GM18499 (cell line): ENCODE measurements around the gene SRSF3.
"Not testable (repeated sequence)": the region's sequence is repeated elsewhere in the genome, so short reads cannot be mapped to it uniquely, and the experiment has no call there.

ENCODE experiments used
- ATAC-seq: cut with Tn5 transposase; IDR thresholded peaks from one replicate; pipeline ENCODE4 v1.9.1; 2021; ENCODE audit warnings: moderate number of reproducible peaks; ENCODE audit not compliant: insufficient read depth, unreplicated experiment

SRSF3 gene

DNA sequence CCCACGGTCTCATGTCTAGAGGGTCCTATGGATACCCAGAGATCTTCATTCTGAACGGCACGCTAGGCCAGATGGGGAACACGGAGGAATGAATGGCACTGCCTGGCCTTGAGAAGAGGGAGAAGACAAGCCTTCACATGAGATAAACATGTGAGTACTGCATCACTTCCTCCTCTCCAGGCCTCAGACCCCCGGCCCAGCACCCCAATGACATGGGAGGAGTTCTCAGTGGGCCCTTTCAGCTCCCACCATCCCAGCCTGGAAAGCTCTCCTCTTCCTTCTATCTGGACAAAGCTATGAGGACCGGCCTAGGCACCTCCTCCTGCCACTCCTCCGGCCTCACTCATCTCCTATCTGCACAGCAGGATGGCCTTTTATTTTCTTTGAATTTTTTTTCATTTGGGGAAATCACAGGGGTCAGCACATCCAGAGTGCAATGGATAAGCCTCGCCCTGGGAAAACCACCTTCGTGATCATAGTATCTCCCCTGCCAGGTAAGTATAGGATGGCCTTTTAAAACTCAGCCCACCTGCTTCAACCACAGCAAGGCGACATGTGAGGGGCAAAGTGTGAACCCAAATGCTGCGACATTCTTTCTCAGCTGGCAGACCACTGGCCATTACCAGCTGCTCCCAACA lies 45.1 kb downstream of the SRSF3 start:
- ATAC-seq: no peak

DNA sequence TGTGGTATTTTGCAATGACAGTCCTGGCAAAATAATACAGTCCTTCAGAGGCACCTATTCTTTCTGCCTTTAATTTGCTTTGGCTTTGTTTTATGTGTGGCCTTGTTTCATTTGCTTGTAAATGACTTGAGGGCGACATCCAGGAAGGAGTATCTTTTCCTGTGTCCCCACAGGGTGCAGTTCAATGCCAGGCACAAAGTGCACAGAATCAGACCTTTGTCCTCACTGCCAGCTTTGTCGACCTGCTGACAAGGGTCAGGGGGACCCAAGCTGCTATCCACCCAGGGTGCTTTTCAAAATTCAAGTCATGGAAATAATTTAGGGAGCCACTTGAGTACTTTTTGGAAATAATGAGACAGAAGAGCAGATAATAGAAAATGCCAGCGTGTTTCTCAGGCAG lies 47.4 kb downstream of the SRSF3 start:
- no peak for ATAC-seq

DNA sequence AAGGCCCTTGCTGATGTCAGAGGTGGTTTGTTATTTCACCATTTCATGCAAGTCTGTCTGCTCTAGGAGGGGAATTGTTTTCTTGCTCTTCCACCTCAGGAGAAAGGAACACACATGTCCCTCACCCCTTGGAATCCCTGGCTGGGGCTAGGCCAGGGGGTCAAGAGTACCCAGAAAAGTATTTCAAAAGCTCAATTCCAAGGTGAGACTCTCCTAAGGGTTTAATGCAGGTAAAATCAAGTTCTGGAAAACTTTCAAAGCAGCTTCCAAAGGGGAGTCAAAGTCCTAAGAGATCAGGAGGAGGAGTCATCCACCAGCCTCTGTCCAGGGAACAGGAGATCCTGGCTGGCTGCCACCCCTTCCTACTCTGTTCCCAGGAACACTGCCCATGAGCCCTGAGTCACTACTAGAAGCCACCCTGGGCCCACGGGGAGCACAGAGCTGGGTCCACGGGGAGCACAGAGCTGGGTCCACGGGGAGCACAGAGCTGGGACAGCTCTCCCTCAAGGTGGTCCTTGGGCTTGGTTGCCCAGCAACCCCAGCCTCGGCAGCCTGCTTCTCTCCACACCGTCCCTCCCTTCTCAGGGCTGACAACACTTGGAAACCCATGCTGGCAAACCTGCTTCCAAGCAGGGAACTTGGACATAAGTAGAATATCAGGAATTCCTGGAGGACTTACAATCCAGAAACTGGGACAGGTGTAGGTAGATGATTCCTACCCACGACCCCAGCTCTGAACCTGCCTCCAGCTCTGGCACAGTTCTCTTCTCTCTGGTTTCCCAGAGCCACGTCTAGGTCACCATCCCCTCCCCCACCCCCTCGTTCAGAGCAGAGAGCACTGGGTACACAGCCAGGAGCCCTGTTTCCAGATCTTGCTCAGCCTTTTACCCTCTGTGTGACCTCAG lies 49.0 kb downstream of the SRSF3 start:
- ATAC-seq: no peak

DNA sequence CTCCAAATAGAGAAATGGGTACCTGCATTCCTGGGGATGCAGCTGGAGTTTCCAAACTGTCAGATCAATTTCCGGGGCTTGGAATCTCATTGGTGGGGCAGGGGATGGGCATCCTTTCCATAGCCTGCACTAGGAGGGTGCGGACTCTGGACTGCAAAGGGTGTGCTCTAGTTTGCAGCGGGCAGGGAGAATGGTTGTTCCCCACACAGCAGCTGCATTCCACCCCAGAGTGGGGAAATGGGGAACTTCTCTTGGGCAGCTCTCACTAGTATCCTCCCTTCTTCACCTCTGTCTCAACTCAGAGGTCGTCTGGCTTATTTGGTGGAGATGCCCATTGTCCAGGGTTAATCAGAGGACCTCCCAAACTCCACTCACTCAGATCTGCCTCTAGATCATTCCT lies 49.8 kb downstream of the SRSF3 start:
- ATAC-seq: no peak

DNA sequence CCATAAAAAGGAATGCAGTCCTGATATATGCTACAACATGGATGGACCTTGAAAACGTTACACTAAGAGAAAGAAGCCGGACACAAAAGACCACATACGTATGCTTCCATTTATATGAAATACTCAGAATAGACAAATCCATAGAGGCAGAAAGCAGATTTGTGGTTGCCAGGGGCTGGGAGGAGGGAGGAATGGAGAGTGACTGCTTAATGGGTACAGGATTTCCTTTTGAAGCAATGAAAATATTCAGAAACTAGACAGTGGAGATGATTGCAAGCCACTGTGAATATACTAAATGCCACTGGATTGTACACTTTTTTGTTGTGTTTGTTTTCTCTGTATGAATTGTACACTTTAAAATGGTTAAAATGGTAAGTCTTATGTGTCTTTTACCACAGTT lies 54.9 kb downstream of the SRSF3 start:
- no peak for ATAC-seq

DNA sequence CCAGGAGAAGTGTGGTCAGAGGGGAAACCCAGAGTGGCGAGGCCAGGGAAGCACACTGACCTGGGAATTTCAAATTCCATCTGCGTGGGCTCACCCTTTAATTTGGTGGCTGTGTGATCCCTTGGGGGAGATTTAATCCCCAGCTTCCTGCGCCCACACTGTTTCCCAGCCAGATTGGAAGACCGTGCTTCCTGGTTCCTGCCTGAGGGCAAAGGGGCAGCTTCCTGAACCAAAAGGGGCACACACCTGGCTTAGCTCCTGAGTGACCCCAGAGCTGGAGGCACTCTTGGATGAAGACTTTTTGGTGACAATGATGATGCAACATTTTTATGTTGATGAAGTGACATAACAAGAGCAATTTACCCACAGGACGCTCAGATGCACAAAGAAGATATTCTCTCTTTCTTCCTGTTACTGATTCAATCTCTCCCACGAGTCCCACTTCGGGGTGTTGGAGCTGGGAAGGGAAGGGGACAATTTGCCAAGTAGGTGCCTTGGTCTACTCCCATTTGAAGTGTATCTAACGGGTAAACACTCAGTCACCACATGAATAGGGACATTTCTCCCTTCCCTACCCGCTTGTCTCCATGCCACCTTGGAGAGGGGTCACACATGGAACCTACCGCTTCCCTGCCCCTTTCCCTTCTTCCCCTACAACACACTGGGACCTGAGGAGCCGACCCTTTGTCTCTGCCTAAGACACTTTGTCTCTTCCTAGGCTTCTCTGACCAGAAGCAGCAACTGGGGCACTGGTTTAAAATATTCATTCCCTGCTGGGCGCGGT lies 55.7 kb downstream of the SRSF3 start:
- no peak for ATAC-seq

DNA sequence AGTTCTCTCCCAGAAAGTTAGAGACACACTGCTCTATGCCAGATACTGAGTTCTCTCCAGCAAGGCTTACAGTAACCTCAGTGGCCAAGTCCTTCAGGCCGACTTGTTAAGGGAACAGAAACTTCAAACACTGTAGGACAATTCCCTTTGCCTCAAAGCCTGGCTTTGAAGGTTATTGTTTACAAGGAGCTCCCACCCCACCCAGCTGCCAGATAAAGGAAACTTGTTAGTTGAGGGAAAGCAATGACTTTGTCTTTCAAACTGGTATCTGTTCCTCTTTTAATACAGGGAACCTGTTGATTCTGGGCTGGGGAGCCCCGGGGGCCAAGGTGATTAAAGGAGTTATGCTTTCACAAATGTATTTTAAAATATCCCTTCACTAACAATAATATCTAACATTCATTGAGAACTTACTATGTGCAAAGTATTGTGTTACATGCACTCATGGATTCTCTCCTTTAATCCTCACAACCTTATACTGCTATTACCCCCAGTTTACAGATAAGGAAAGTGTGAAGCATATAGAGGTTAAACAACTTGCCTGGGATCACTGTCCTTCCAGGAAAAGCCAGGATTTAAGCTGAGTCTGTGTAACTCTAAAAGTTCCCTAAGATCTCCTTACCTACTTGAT lies 56.8 kb downstream of the SRSF3 start:
- no peak for ATAC-seq

DNA sequence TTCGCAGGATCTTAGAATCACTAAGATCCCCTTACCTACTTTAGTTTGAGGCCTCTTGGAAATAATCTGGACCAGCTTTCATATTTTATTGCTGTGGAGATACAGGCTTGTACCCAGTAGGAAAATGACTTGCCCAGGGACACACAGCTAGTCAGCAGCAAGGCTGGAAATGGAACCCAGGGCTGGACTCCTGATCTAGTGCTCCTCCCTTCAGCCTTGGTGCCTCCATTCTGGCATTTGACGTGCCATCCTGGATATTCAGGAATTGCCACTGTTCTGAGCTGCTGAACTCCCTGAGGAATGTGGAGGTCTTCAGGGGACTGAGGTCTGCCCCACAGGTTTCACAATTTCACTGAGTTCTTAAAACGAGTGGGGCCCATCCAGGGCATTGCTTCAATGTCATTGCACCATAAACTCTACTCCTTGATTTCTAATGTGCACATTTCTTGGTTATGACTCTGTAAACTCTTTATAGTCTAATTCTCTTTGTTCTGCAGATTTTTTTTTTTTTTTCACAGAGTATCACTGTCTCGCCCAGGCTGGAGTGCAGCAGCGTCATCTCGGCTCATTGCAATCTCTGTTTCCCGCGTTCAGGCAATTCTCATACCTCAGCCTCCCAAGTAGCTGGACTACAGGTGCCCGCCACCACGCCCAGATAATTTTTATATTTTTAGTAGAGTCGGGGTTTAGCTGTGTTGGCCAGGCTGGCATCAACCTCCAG lies 57.7 kb downstream of the SRSF3 start:
- ATAC-seq: no peak

DNA sequence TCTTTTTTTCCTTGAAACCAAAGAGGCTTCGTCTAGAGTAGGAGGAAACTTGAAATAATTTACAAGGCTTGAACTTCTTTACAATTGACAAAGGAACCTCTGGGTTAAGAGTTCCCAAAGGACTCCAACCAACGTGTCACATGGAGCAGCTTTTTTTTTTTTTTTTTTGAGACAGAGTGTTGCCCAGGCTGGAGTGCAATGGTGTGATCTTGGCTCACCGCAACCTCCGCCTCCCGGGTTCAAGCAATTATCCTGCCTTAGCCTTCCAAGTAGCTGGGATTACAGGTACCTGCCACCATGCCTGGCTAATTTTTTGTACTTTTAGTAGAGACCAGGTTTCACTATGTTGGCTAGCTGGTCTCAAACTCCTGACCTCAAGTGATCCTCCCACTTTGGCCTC lies 60.3 kb downstream of the SRSF3 start:
- not testable (repeated sequence) for ATAC-seq
